Right lobe of liver (tissue), 6 donors: ENCODE results near the gene MLH1. TPM values are rescaled to one million over a fixed set of nuclear protein-coding genes. Genes with fewer than 3 reads are reported as not detected.
"Not testable (repeated sequence)": the region's sequence is repeated elsewhere in the genome, so short reads cannot be mapped to it uniquely, and the experiment has no call there.

Experiments
- ATAC-seq, 4 donors: fragments of 200-7000 bp; cut with Tn5 transposase; one replicate each; pipeline ENCODE4 v1.9.1; 2020; ENCODE audit warnings: mild to moderate bottlenecking in 4 of 4, moderate library complexity in 4 of 4
- DNase-seq, 3 donors: peaks; one replicate each; pipeline ENCODE4 v3.0.0-alpha.2; 2020
- H3K27ac ChIP-seq, 3 donors: fragments of 200-600 bp; one replicate each; pipeline ENCODE4 v1.8.0; 2022
- H3K27me3 ChIP-seq, 2 donors: fragments of 200-600 bp; one replicate each; pipeline ENCODE4 v1.8.0; 2022
- H3K36me3 ChIP-seq, 4 donors: fragments of 200-600 bp; sonication (generic) in 1 of 4; one replicate each; pipeline versions ENCODE4 v1.5.1 to v1.8.0; 2017 to 2022; ENCODE audit warnings: control low read depth in 1 of 4
- H3K4me1 ChIP-seq, 4 donors: fragments of 200-600 bp; sonication (generic) in 1 of 4; one replicate each; pipeline versions ENCODE4 v1.5.1 to v1.8.0; 2017 to 2022; ENCODE audit warnings: control low read depth in 1 of 4
- H3K4me3 ChIP-seq, 3 donors: fragments of 200-600 bp; one replicate each; pipeline ENCODE4 v1.8.0; 2022
- H3K9me3 ChIP-seq, 4 donors: fragments of 200-600 bp; sonication (generic) in 1 of 4; one replicate each; pipeline versions ENCODE4 v1.5.1 to v1.8.0; 2017 to 2022; ENCODE audit warnings: control low read depth in 1 of 4
- CTCF ChIP-seq, 4 donors: fragments of 200-600 bp in 3 of 4; fragments of 450-650 bp in 1 of 4; IDR thresholded peaks; one replicate each; pipeline versions ENCODE4 v1.5.1 to v1.8.0; 2016 to 2022; ENCODE audit warnings: antibody characterized with exemption in 4 of 4, mild to moderate bottlenecking in 2 of 4
- POLR2A ChIP-seq: fragments of 450-650 bp; IDR thresholded peaks from one replicate; pipeline ENCODE4 v1.6.1; 2017; ENCODE audit warnings: antibody characterized with exemption, mild to moderate bottlenecking
- WGBS: methylation state at CpG from one replicate; pipeline ENCODE4 v1.1.6; 2018; ENCODE audit warnings: low coverage, low lambda C conversion rate; ENCODE audit not compliant: insufficient coverage; ENCODE audit errors: missing lambda C conversion rate; 5-methylcytosine and 5-hydroxymethylcytosine counted together
- intact Hi-C, 2 donors: fragments of 100-400 bp; cut with DNase I; formaldehyde crosslinking; loops; one replicate each; pipeline versions ENCODE4 v1.11.2 to v1.14.1; 2022
- total RNA-seq, 6 experiments: library from RNA; depleted of rRNA in 2 of 6; stranded (reverse); fragments of >200 nt in 2 of 6; fragmentation: NEBNext Ultra II Directional in 3 of 6; extraction: Animal tissue kit (Norgen Biotek cat#: 25700) in 3 of 6; gene quantifications; one replicate each; pipeline versions ENCODE4 v1.1.0 to v1.2.4, GENCODE V29; 2016 to 2023
- donor health status: DM: no; HTN: yes; CAD: no.
- donor health status: DM: no; HTN: no; CAD: no.
- donor health status: DM: no; HTN: no; CAD: no.
- donor health status: DM: no; HTN: yes; CAD: no.
- donor health status: DM: no; HTN: yes; CAD: no.

The MLH1 gene
- total RNA-seq, 6 experiments from 2014 or later: 13.1 to 23.2 (median 15.3) TPM

GRCh38 chr3:36957862-36958686, 35.2 kb upstream of the MLH1 start:
- intact Hi-C loops: no loop called here

GRCh38 chr3:36959821-36960220, 33.5 kb upstream of the MLH1 start:
- Histone ChIP-seq H3K9me3 (no peaks in the 10 kb centered on the region), H3K36me3 (no peaks in the 10 kb centered on the region), H3K27ac (no peak overlapping the region), H3K27me3 (no peaks in the 10 kb centered on the region), H3K4me3 (no peak overlapping the region), H3K4me1 (peaks cover 0 to 11% (median 3%) of the 10 kb centered on the region in 4 donors)
- intact Hi-C loops: loop anchor here in 1 of 2 donors (5.0 kb wide), 1 partner anchor 58 kb away; no protein-coding TSS in a partner anchor
- DNase-seq (no peak), ATAC-seq (no peak)
- 50% methylated on average over 2 of the region's 2 CpGs for WGBS
- no peak for TF ChIP-seq POLR2A
- TF ChIP-seq CTCF (IDR thresholded peaks at IDR 0.05): no peak

More at GRCh38 chr3:36957862-36958686, 35.2 kb upstream of the MLH1 start:
- H3K27ac ChIP-seq: peak overlapping the region in 2 of 3 donors; percentile 13 to 79
- no peaks in the 10 kb centered on the region for H3K27me3 ChIP-seq
- peak; percentile 40 to 85 (median 54) for ATAC-seq
- no peak overlapping the region for H3K4me3 ChIP-seq
- peaks cover 0 to 11% (median 3%) of the 10 kb centered on the region in 4 donors for H3K4me1 ChIP-seq
- 51% methylated on average over 3 of the region's 3 CpGs for WGBS
- no peaks in the 10 kb centered on the region for H3K9me3 ChIP-seq
- DNase-seq: no peak
- H3K36me3 ChIP-seq: no peaks in the 10 kb centered on the region
- TF ChIP-seq POLR2A (no peak), CTCF (IDR thresholded peaks at IDR 0.05) (no peak)

- ATAC-seq (no peak), DNase-seq (no peak)
- intact Hi-C loops: loop anchor here in 1 of 2 donors (5.0 kb wide), 1 partner anchor 58 kb away; no protein-coding TSS in a partner anchor
- H3K27me3 ChIP-seq: no peaks in the 10 kb centered on the region
- no peaks in the 10 kb centered on the region for H3K9me3 ChIP-seq
- TF ChIP-seq POLR2A (no peak), CTCF (IDR thresholded peaks at IDR 0.05) (no peak)
- peaks cover 0 to 11% (median 3%) of the 10 kb centered on the region in 4 donors for H3K4me1 ChIP-seq
- H3K36me3 ChIP-seq: no peaks in the 10 kb centered on the region
- 83% methylated on average over 4 of the region's 4 CpGs for WGBS
- no peak overlapping the region for H3K27ac ChIP-seq
- no peak overlapping the region for H3K4me3 ChIP-seq
These were observed 32.8 kb upstream of the MLH1 start for GRCh38 chr3:36960502-36960901.

- H3K4me1 ChIP-seq, H3K4me3 ChIP-seq, ATAC-seq, DNase-seq, H3K36me3 ChIP-seq, H3K9me3 ChIP-seq, H3K27ac ChIP-seq, H3K27me3 ChIP-seq: not testable (repeated sequence)
- 84% methylated on average over 5 of the region's 7 CpGs for WGBS
- intact Hi-C loops: loop anchor here in 1 of 2 donors (5.0 kb wide), 1 partner anchor 61 kb away; no protein-coding TSS in a partner anchor
These were observed 30.3 kb upstream of the MLH1 start for GRCh38 chr3:36963008-36963407.

GRCh38 chr3:36964331-36964730, 29.0 kb upstream of the MLH1 start:
- no peaks in the 10 kb centered on the region for H3K27me3 ChIP-seq
- no peak for ATAC-seq
- 79% methylated on average over 1 of the region's 1 CpG for WGBS
- no peaks in the 10 kb centered on the region for H3K9me3 ChIP-seq
- H3K4me3 ChIP-seq: no peak overlapping the region
- no peaks in the 10 kb centered on the region for H3K4me1 ChIP-seq
- H3K36me3 ChIP-seq: no peaks in the 10 kb centered on the region
- DNase-seq: no peak
- intact Hi-C loops: loop anchor here in 1 of 2 donors (5.0 kb wide), 1 partner anchor 62 kb away; no protein-coding TSS in a partner anchor
- TF ChIP-seq POLR2A (no peak), CTCF (IDR thresholded peaks at IDR 0.05) (no peak)
- H3K27ac ChIP-seq: no peak overlapping the region
